Fibroblast of lung (primary cell): ENCODE data around the gene DCHS2.

Source experiments
- CTCF ChIP-seq, 2 donors: IDR thresholded peaks in 1 of 2; conservative IDR thresholded peaks in 1 of 2; 1 replicate in 1 of 2; 2 replicates in 1 of 2; pipeline ENCODE4 v1.5.1; 2011 to 2012; ENCODE audit warnings: low read length in 2 of 2, control low read depth in 1 of 2, inconsistent platforms in 1 of 2, low read depth in 1 of 2, mild to moderate bottlenecking in 1 of 2
- EZH2 ChIP-seq: IDR thresholded peaks from 2 replicates; pipeline ENCODE4 v1.5.1; 2012; ENCODE audit warnings: low read length, control low read depth, mild to moderate bottlenecking; ENCODE audit errors: missing control alignments

GRCh38 chr4:154490234-154490582 lies 1.4 kb downstream of the DCHS2 start:
- no peak for TF ChIP-seq CTCF (conservative IDR thresholded peaks at IDR 0.05 in 1 of 2, IDR thresholded peaks at IDR 0.05 in 1 of 2; ENCODE audit: low read depth in 1 of 2, low read length in 2 of 2)
- no peak for TF ChIP-seq EZH2
